Heart right ventricle (tissue), 16 donors: Measurements from ENCODE around the gene BMPR1A. TPM values are rescaled to one million over a fixed set of nuclear protein-coding genes. Genes with fewer than 3 reads are reported as not detected.
A peak's percentile ranks its signal among the peaks of the same experiment; 100 is the strongest.

Source experiments
- ATAC-seq, 8 donors: fragments of 200-7000 bp; cut with Tn5 transposase; one replicate each; pipeline ENCODE4 v1.9.1; 2020; ENCODE audit warnings: mild to moderate bottlenecking in 8 of 8, moderate library complexity in 8 of 8, moderate number of reproducible peaks in 1 of 8
- DNase-seq, 2 donors: peaks; one replicate each; pipeline ENCODE4 v3.0.0-alpha.2; 2020
- H3K27ac ChIP-seq, 10 donors: fragments of 200-600 bp; sonication (generic) in 2 of 10; one replicate each; pipeline versions ENCODE4 v1.5.0 to v1.8.0; 2020 to 2022; ENCODE audit warnings: mild to moderate bottlenecking in 3 of 10
- H3K27me3 ChIP-seq, 7 donors: fragments of 200-600 bp; one replicate each; pipeline ENCODE4 v1.8.0; 2021 to 2022; ENCODE audit warnings: mild to moderate bottlenecking in 2 of 7
- H3K36me3 ChIP-seq, 9 donors: fragments of 200-600 bp; sonication (generic) in 1 of 9; one replicate each; pipeline versions ENCODE4 v1.5.0 to v1.8.0; 2020 to 2022; ENCODE audit warnings: mild to moderate bottlenecking in 2 of 9
- H3K4me1 ChIP-seq, 9 donors: fragments of 200-600 bp; sonication (generic) in 1 of 9; one replicate each; pipeline versions ENCODE4 v1.5.0 to v1.8.0; 2020 to 2022; ENCODE audit warnings: mild to moderate bottlenecking in 4 of 9
- H3K4me3 ChIP-seq, 10 donors: fragments of 200-600 bp; sonication (generic) in 2 of 10; one replicate each; pipeline versions ENCODE4 v1.5.0 to v1.8.0; 2020 to 2022; ENCODE audit warnings: mild to moderate bottlenecking in 7 of 10, moderate library complexity in 2 of 10
- H3K9me3 ChIP-seq, 11 donors: fragments of 200-600 bp in 10 of 11; sonication (generic) in 2 of 11; one replicate each; pipeline versions ENCODE4 v1.5.0 to v1.8.0; 2013 to 2022; ENCODE audit warnings: mild to moderate bottlenecking in 2 of 11, control low read depth in 1 of 11, moderate library complexity in 1 of 11
- CTCF ChIP-seq, 9 donors: fragments of 200-600 bp; sonication (generic) in 2 of 9; IDR thresholded peaks; one replicate each; pipeline versions ENCODE4 v1.5.0 to v1.8.0; 2021 to 2022; ENCODE audit warnings: antibody characterized with exemption in 9 of 9, mild to moderate bottlenecking in 5 of 9, moderate library complexity in 1 of 9
- WGBS, 2 donors: extraction: QIAGEN DNeasy Blood & Tissue Kit; methylation state at CpG; one replicate each; pipeline ENCODE4 v1.1.7; 2013; ENCODE audit warnings: inconsistent platforms in 1 of 2; 5-methylcytosine and 5-hydroxymethylcytosine counted together
- intact Hi-C, 10 donors: fragments of 100-400 bp; cut with DNase I; formaldehyde crosslinking; loops; one replicate each; pipeline versions ENCODE4 v1.11.1 to v1.14.2; 2022
- polyA plus RNA-seq, 2 donors: library from polyadenylated mRNA; stranded (reverse); fragments of 200-250 nt; gene quantifications; one replicate each; pipeline ENCODE4 v1.2.3, GENCODE V29; 2013
- total RNA-seq, 10 donors: library from RNA; stranded (reverse); fragmentation: NEBNext Ultra II Directional in 3 of 10; extraction: Animal tissue kit (Norgen Biotek cat#: 25700) in 3 of 10; gene quantifications; one replicate each; pipeline versions ENCODE4 v1.2.1 to v1.2.4, GENCODE V29; 2021 to 2023
- donor health status: Arrhythmogenic right ventricular cardiomyopathy.
- donor health status: ischemic (EF 13 %, LVEDD 7.1; RV severe dilation, severe dysfunction).
- donor health status: healthy with polysubstance abuse.
- donor health status: DM: no; HTN: yes; CAD: no.
- donor health status: DM: no; HTN: no; CAD: no.
- donor health status: ischemic (EF 25% LVEDD 6.9; RV normal size, moderate dysfunction).
- donor health status: ischemic (EF 25% LVEDD 5.7; RV mildly dilated, moderate dysfunction).
- donor health status: healthy.
- donor health status: DM: yes; HTN: yes; CAD: no.
- donor health status: Ischemic cardiomyopathy.
- donor health status: ischemic (EF 35%, LVEDD 5.7; RV mildly dilated, moderate dysfunction).
- donor health status: nonischemic (EF 11% LVEDD 7.7; RV severe dilation, severe dysfunction).
- donor health status: DM: yes; HTN: yes; CAD: no.
- donor health status: PGD.
- donor health status: ischemic (EF 29% LVEDD 5.4; RV normal size, mild dysfunction).
- donor health status: nonischemic (EF 23%, LVEDD 6.1; RV moderate dilation, normal function).

Gene BMPR1A
- total and polyA plus RNA-seq, 12 donors, result 6.7 to 69.0 (median 45.6) TPM

DNA sequence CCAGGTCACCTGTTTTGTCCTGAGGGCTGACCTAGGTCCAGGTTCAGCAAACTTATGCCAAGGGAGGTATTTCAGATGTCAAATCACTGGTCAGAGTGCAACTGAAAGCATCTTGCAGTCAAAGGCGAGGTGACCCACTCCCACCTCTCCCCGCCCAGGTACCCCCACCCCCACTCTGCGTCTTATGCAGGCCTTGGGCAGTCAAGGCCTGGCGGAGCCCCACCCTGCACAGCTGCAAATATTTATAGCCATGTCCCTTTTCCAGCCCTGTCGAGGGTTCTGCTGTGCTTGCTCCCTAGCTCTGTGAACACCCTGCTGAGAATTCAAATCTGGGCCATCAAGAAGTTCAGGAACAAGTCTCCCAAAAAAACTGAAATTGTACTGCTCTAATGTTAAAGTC lies 40.6 kb upstream of the BMPR1A start:
- intact Hi-C loops, result loop anchor here in 3 of 10 donors (10.0 kb wide), 1 partner anchor 179 kb away; no protein-coding TSS in a partner anchor
- H3K27ac ChIP-seq, result no peak overlapping the region
- no peak for TF ChIP-seq CTCF (IDR thresholded peaks at IDR 0.05)
- H3K4me1 ChIP-seq, result peaks cover 3 to 55% (median 12%) of the 10 kb centered on the region in 9 donors
- 64 to 69% methylated on average over 5 of the region's 5 CpGs for WGBS, 2 donors
- H3K36me3 ChIP-seq, result peaks cover 0 to 40% (median 0%) of the 10 kb centered on the region in 9 donors
- ATAC-seq, result peak in 4 of 8 donors; percentile 7 to 25 (median 10)
- no peaks in the 10 kb centered on the region for H3K9me3 ChIP-seq
- DNase-seq, result no peak
- H3K4me3 ChIP-seq, result no peak overlapping the region
- H3K27me3 ChIP-seq, result peaks cover 0 to 14% (median 5%) of the 10 kb centered on the region in 7 donors

DNA sequence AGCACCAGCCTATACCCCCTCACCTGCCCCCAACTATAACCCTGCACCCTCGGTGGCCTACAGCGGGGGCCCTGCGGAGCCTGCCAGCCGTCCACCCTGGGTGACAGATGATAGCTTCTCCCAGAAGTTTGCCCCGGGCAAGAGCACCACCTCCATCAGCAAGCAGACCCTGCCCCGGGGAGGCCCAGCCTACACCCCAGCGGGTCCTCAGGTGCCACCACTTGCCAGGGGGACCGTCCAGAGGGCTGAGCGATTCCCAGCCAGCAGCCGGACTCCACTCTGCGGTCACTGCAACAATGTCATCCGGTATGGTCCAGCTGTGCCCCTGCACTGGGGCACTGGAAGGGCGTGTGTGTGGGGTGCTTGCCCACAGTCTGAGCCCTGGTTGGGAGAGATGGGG lies 40.0 kb upstream of the BMPR1A start:
- intact Hi-C loops, result loop anchor here in 3 of 10 donors (10.0 kb wide), 1 partner anchor 178 kb away; no protein-coding TSS in a partner anchor
- ATAC-seq (peak in 5 of 8 donors; percentile 1 to 13 (median 5)), DNase-seq (no peak)
- Histone ChIP-seq H3K27ac (peak overlapping the region in 2 of 10 donors; percentile 13 to 22), H3K9me3 (no peaks in the 10 kb centered on the region), H3K4me1 (peaks cover 0 to 51% (median 10%) of the 10 kb centered on the region in 9 donors), H3K4me3 (no peak overlapping the region), H3K36me3 (peaks cover 0 to 46% (median 0%) of the 10 kb centered on the region in 9 donors), H3K27me3 (peaks cover 0 to 20% (median 8%) of the 10 kb centered on the region in 7 donors)
- no peak for TF ChIP-seq CTCF (IDR thresholded peaks at IDR 0.05)
- WGBS, 2 donors, result 80 to 85% methylated on average over 13 of the region's 13 CpGs

- Histone ChIP-seq H3K27ac (peak overlapping the region in 2 of 10 donors; percentile 22 to 31), H3K4me3 (no peak overlapping the region), H3K4me1 (peaks cover 0 to 39% (median 0%) of the 10 kb centered on the region in 9 donors), H3K9me3 (no peaks in the 10 kb centered on the region), H3K36me3 (peaks cover 0 to 60% (median 0%) of the 10 kb centered on the region in 9 donors), H3K27me3 (peaks cover 0 to 19% (median 8%) of the 10 kb centered on the region in 7 donors)
- ATAC-seq (no peak), DNase-seq (no peak)
- no peak for TF ChIP-seq CTCF (IDR thresholded peaks at IDR 0.05)
- WGBS, 2 donors, result 82 to 88% methylated on average over 8 of the region's 8 CpGs
- intact Hi-C loops, result loop anchor here in 3 of 10 donors (10.0 kb wide), 1 partner anchor 176 kb away; no protein-coding TSS in a partner anchor
Measured at GRCh38 chr10:86718556-86718955, 37.9 kb upstream of the BMPR1A start.

GRCh38 chr10:86721232-86721631 lies 35.2 kb upstream of the BMPR1A start:
- H3K4me1 ChIP-seq, result peaks cover 0 to 49% (median 7%) of the 10 kb centered on the region in 9 donors
- H3K27me3 ChIP-seq, result peaks cover 0 to 28% (median 15%) of the 10 kb centered on the region in 7 donors
- DNase-seq, result no peak
- TF ChIP-seq CTCF (IDR thresholded peaks at IDR 0.05), result no peak
- 72 to 76% methylated on average over 5 of the region's 5 CpGs for WGBS, 2 donors
- no peak for ATAC-seq
- intact Hi-C loops, result no loop called here
- peak overlapping the region in 1 of 10 donors; percentile 10 for H3K27ac ChIP-seq
- no peaks in the 10 kb centered on the region for H3K9me3 ChIP-seq
- H3K4me3 ChIP-seq, result no peak overlapping the region
- H3K36me3 ChIP-seq, result peaks cover 0 to 78% (median 5%) of the 10 kb centered on the region in 9 donors
